GM12878 (cell line): ENCODE results near the gene SECTM1. TPM values are rescaled to one million over a fixed set of nuclear protein-coding genes. Genes with fewer than 3 reads are reported as not detected.

Experiments used
- ATF2 ChIP-seq: IDR thresholded peaks from 2 replicates; pipeline ENCODE4 v1.6.1; 2012; ENCODE audit warnings: low read length, inconsistent platforms
- BCLAF1 ChIP-seq: fragments of 450-650 bp; IDR thresholded peaks from 2 replicates; pipeline ENCODE4 v1.6.1; 2017; ENCODE audit warnings: antibody characterized with exemption, mild to moderate bottlenecking, moderate library complexity
- BRCA1 ChIP-seq: IDR thresholded peaks from 2 replicates; pipeline ENCODE4 v1.6.1; 2011; ENCODE audit warnings: low read depth, low read length, improper control_type of control experiment
- CUX1 ChIP-seq: IDR thresholded peaks from 2 replicates; pipeline ENCODE4 v1.6.1; 2012; ENCODE audit warnings: improper control_type of control experiment, low read depth, low read length; ENCODE audit not compliant: insufficient replicate concordance
- ESRRA ChIP-seq: IDR thresholded peaks from 2 replicates; pipeline ENCODE4 v1.6.1; 2012; ENCODE audit warnings: mild to moderate bottlenecking, low read length, improper control_type of control experiment
- FOXK2 ChIP-seq: fragments of 450-650 bp; IDR thresholded peaks from 2 replicates; pipeline ENCODE4 v1.6.1; 2017; ENCODE audit warnings: mild to moderate bottlenecking, moderate library complexity
- FOXM1 ChIP-seq: IDR thresholded peaks from 2 replicates; pipeline ENCODE4 v1.6.1; 2012; ENCODE audit warnings: low read depth, mild to moderate bottlenecking, inconsistent platforms, low read length, moderate library complexity
- JUND ChIP-seq: IDR thresholded peaks from 2 replicates; pipeline ENCODE4 v1.6.1; 2012; ENCODE audit warnings: low read depth, mild to moderate bottlenecking, low read length, improper control_type of control experiment, moderate library complexity
- RAD51 ChIP-seq: fragments of 450-650 bp; IDR thresholded peaks from 2 replicates; pipeline ENCODE4 v1.6.1; 2016; ENCODE audit warnings: moderate library complexity, mild to moderate bottlenecking, inconsistent platforms
- RCOR1 ChIP-seq: conservative IDR thresholded peaks from 2 replicates; pipeline ENCODE4 v1.6.1; 2012; ENCODE audit warnings: low read depth, low read length, improper control_type of control experiment
- RUNX3 ChIP-seq: IDR thresholded peaks from 2 replicates; pipeline ENCODE4 v1.6.1; 2012; ENCODE audit warnings: low read length, inconsistent platforms
- SP1 ChIP-seq: IDR thresholded peaks from one replicate; pipeline ENCODE4 v1.6.1; 2011; ENCODE audit warnings: low read depth, low read length
- SUPT20H ChIP-seq: IDR thresholded peaks from 2 replicates; pipeline ENCODE4 v1.6.1; 2011; ENCODE audit warnings: low read depth, mild to moderate bottlenecking, low read length, moderate library complexity, borderline replicate concordance; ENCODE audit not compliant: control insufficient read depth
- USF1 ChIP-seq: IDR thresholded peaks from 2 replicates; pipeline ENCODE4 v1.6.1; 2011; ENCODE audit warnings: borderline replicate concordance, low read depth, mild to moderate bottlenecking, moderate library complexity, mixed read lengths, low read length; ENCODE audit not compliant: insufficient read depth; ENCODE audit errors: extremely low read length
- YBX1 ChIP-seq: fragments of 450-650 bp; IDR thresholded peaks from 2 replicates; pipeline ENCODE4 v1.6.1; 2016; ENCODE audit warnings: antibody characterized with exemption
- polyA plus RNA-seq, 11 experiments: library from polyadenylated mRNA; depleted of rRNA in 4 of 11; unstranded in 6 of 11; stranded (reverse) in 5 of 11; fragments of >200 nt; fragmentation: Nextera tagmentation in 4 of 11; fragmentation: Illumina TruSeq in 1 of 11; extraction: Ambion mirVana in 4 of 11; extraction: Trizol in 1 of 11; gene quantifications; 1 replicate in 1 of 11; 2 replicates in 10 of 11; pipeline versions ENCODE4 v1.2.1 to v1.2.3, GENCODE V29; 2011 to 2016; ENCODE audit warnings: inconsistent platforms in 2 of 11, missing spikeins in 2 of 11, low read depth in 1 of 11
- total RNA-seq, 4 experiments: library from RNA; depleted of rRNA in 3 of 4; stranded (reverse); fragments of >200 nt in 3 of 4; fragmentation: Illumina TruSeq in 1 of 4; extraction: Trizol in 1 of 4; gene quantifications; 2 replicates each; pipeline versions ENCODE4 v1.2.1 to v1.2.3, GENCODE V29; 2013 to 2021

SECTM1 gene
- total and polyA plus RNA-seq, 10 of the 15 experiments (the other 5 are each of a cell fraction or from before 2014, with no cell fraction given) = 0.10 to 0.13 (median 0.12) TPM; not detected in 7

GRCh38 chr17:82297714-82298537, 35.6 kb downstream of the SECTM1 start (continued):
- TF ChIP-seq FOXK2 (peak; percentile 30), ESRRA (0 out of 2 replicates have a peak, but pooled peaks have one; percentile 1), BCLAF1 (no peak), SP1 (peak; percentile 38), RAD51 (no peak), RCOR1 (peak; percentile 33; the same call in 1 of the 2 replicates), YBX1 (no peak), BRCA1 (no peak), RUNX3 (peak; percentile 82), ATF2 (no peak), USF1 (no peak), SUPT20H (no peak), FOXM1 (no peak), CUX1 (no peak), JUND (0 out of 2 replicates have a peak, but pooled peaks have one; percentile 17)
